Measurements from ENCODE around the gene TRIM33.

- TF ChIP-seq, protein P1, sequence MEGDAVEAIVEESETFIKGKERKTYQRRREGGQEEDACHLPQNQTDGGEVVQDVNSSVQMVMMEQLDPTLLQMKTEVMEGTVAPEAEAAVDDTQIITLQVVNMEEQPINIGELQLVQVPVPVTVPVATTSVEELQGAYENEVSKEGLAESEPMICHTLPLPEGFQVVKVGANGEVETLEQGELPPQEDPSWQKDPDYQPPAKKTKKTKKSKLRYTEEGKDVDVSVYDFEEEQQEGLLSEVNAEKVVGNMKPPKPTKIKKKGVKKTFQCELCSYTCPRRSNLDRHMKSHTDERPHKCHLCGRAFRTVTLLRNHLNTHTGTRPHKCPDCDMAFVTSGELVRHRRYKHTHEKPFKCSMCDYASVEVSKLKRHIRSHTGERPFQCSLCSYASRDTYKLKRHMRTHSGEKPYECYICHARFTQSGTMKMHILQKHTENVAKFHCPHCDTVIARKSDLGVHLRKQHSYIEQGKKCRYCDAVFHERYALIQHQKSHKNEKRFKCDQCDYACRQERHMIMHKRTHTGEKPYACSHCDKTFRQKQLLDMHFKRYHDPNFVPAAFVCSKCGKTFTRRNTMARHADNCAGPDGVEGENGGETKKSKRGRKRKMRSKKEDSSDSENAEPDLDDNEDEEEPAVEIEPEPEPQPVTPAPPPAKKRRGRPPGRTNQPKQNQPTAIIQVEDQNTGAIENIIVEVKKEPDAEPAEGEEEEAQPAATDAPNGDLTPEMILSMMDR (optimal IDR thresholded peaks at IDR 0.05 in 1 of 3, IDR thresholded peaks at IDR 0.05 in 1 of 3, conservative IDR thresholded peaks at IDR 0.05 in 1 of 3; ENCODE audit: extremely low read depth in 1 of 3, insufficient read depth in 2 of 3, low read length in 3 of 3) = no peak
- TF ChIP-seq EZH2 (IDR thresholded peaks at IDR 0.05; ENCODE audit: low read length) = no peak
Observed at GRCh38 chr1:114349891-114350605, 161.0 kb downstream of the TRIM33 start.
